GM12878 (cell line): ENCODE results near the gene SNTA1.

ENCODE experiments used
- NBN ChIP-seq: fragments of 450-650 bp; IDR thresholded peaks from 2 replicates; pipeline ENCODE4 v1.6.1; 2016
- TF ChIP-seq, protein P1 (sequence below), 3 experiments: IDR thresholded peaks in 2 of 3; conservative IDR thresholded peaks in 1 of 3; 2 replicates each; pipeline ENCODE4 v1.5.1; 2011; ENCODE audit warnings: low read depth in 3 of 3, low read length in 3 of 3, mild to moderate bottlenecking in 3 of 3, control low read depth in 2 of 3, moderate library complexity in 2 of 3, inconsistent platforms in 1 of 3, mixed read lengths in 1 of 3; ENCODE audit not compliant: control insufficient read depth in 2 of 3, insufficient read depth in 1 of 3; ENCODE audit errors: extremely low read depth in 1 of 3

DNA sequence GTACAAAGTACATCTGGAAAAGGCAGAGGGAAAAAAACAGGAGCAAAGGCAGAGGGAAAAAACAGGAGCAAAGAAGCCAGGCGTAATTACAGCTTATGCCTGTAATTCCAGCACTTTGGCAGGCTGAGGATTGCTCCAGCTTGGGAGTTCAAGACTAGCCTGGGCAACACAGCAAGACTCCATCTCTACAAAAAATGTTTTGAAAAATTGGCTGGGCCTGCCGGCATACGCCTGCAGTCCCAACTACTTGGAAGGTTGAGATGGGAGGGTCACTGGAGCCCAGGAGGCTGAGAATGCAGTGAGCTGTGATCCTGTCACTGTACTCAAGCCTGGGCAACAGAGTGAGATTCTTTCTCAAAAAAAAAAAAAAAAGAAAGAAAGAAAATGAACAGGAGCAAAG is 27.3 kb upstream of the SNTA1 start:
- no peak for TF ChIP-seq NBN
- TF ChIP-seq, protein P1, sequence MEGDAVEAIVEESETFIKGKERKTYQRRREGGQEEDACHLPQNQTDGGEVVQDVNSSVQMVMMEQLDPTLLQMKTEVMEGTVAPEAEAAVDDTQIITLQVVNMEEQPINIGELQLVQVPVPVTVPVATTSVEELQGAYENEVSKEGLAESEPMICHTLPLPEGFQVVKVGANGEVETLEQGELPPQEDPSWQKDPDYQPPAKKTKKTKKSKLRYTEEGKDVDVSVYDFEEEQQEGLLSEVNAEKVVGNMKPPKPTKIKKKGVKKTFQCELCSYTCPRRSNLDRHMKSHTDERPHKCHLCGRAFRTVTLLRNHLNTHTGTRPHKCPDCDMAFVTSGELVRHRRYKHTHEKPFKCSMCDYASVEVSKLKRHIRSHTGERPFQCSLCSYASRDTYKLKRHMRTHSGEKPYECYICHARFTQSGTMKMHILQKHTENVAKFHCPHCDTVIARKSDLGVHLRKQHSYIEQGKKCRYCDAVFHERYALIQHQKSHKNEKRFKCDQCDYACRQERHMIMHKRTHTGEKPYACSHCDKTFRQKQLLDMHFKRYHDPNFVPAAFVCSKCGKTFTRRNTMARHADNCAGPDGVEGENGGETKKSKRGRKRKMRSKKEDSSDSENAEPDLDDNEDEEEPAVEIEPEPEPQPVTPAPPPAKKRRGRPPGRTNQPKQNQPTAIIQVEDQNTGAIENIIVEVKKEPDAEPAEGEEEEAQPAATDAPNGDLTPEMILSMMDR (IDR thresholded peaks at IDR 0.05 in 2 of 3, conservative IDR thresholded peaks at IDR 0.05 in 1 of 3; ENCODE audit: control insufficient read depth in 2 of 3, extremely low read depth in 1 of 3, insufficient read depth in 1 of 3, low read depth in 3 of 3, low read length in 3 of 3), result no peak
